ENCODE results near the gene IFITM2.
"Not testable (repeated sequence)": the region's sequence is repeated elsewhere in the genome, so short reads cannot be mapped to it uniquely, and the experiment has no call there.

Gene IFITM2

DNA sequence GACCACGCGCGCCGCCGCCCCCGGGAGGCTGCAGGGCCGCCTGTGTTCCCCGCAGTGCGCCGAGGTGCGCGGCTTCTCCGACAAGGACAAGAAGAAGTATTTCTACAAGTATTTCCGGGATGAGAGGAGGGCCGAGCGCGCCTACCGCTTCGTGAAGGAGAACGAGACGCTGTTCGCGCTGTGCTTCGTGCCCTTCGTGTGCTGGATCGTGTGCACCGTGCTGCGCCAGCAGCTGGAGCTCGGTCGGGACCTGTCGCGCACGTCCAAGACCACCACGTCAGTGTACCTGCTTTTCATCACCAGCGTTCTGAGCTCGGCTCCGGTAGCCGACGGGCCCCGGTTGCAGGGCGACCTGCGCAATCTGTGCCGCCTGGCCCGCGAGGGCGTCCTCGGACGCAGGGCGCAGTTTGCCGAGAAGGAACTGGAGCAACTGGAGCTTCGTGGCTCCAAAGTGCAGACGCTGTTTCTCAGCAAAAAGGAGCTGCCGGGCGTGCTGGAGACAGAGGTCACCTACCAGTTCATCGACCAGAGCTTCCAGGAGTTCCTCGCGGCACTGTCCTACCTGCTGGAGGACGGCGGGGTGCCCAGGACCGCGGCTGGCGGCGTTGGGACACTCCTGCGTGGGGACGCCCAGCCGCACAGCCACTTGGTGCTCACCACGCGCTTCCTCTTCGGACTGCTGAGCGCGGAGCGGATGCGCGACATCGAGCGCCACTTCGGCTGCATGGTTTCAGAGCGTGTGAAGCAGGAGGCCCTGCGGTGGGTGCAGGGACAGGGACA is 26.7 kb upstream of the IFITM2 start:
- intact Hi-C loops (cut with DNase I), result no loop called here
- peak in 4 of 10 donors; percentile 8 to 79 (median 44) for DNase-seq

- peak in 2 of 10 donors; percentile 25 to 77 for DNase-seq
Measured at GRCh38 chr11:281486-282161, 26.0 kb upstream of the IFITM2 start.

DNA sequence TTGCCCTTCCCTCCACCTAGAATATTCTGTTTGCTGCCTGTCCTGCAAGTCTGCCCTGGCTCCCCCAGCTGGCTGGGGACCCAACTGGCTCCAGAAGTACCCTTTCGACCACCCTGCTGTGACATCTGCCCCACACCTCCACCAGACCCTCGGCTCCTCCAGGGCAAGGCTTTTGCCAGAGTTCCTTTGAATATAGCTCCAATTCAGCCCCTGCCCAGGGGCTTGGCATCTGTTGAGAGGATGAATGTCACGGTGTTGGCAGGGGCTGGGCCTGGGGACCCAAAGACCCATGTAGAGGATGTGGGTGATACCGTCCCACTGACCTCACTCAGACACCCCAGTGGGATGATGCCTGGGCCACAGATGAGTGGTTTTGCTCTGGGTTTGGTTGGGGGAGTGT is 25.4 kb upstream of the IFITM2 start:
- intact Hi-C loops (cut with DNase I), result no loop called here
- DNase-seq, result peak in 3 of 10 donors; percentile 1 to 43 (median 42)

More at GRCh38 chr11:281486-282161, 26.0 kb upstream of the IFITM2 start:
- intact Hi-C loops (cut with DNase I), result no loop called here

DNA sequence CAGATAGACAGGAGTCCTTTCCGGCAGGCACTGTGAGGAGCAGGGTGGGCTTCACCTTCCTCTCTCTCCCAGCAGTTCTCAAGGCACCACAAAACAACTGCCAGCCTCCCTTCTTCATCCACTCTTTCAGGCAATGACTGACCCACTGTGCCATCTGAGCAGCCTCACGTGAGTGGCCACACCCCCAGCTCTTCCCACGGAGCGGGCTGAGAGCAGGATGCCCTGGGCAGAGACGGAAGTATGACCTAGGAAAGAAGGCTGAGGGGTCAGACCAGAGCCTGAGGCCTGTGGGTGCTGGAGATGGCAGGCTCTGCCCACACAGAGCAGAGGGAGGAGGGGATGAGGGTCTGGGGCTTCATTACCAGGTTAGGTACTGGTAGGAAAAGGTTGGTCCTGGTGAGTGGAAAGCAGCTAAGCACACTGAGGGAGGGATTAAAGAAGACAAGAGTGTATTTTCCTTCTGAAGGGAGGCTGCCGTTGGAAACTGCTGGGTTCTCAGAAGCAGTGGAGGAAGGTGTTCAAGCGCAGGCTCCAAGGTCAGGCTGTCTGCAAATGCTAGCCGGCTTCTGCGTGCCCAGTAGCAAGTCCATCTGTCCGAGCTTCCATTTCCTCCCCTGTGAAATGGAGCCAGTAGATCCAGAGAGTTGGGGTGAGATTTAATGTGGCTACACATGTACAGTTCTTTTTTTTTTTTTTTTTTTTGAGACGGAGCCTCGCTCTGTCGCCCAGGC is 24.8 kb upstream of the IFITM2 start:
- DNase-seq, result peak in 3 of 10 donors; percentile 1 to 49 (median 40)
- intact Hi-C loops (cut with DNase I), result no loop called here

GRCh38 chr11:283405-284104 is 24.1 kb upstream of the IFITM2 start:
- peak in 2 of 10 donors; percentile 27 to 47 for DNase-seq
- intact Hi-C loops (cut with DNase I), result no loop called here

DNA sequence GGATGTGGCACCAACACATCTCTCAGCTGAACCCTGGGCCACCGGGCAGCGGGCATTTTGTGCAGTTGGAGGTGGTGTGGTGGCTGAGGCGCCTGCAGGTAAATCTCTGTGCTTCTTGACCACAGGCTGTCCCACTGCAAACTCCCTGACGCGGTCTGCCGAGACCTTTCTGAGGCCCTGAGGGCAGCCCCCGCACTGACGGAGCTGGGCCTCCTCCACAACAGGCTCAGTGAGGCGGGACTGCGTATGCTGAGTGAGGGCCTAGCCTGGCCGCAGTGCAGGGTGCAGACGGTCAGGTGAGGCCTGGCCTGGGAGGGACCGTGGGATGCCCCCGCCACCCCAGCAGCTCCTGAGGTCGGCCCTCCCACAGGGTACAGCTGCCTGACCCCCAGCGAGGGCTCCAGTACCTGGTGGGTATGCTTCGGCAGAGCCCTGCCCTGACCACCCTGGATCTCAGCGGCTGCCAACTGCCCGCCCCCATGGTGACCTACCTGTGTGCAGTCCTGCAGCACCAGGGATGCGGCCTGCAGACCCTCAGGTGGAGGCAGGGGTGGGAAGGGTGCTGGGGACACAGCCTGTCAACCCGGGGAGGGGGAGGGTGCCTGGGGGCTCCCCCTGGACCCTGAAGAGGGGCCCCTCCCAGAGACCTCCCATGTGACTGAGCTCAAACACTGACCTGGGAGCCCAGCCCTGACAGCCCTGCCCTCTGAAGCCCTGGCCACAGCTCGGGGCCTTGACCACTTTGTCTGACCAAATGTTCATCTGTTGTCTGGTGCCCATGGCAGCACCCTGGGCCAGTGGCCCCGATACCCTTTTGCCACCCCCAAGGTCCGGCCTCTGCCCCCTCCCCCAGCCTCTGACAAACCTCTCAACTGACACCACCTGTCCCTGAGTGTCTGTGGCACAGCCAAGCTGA is 23.3 kb upstream of the IFITM2 start:
- intact Hi-C loops (cut with DNase I), result no loop called here
- peak in 6 of 10 donors; percentile 4 to 80 (median 40) for DNase-seq

DNA sequence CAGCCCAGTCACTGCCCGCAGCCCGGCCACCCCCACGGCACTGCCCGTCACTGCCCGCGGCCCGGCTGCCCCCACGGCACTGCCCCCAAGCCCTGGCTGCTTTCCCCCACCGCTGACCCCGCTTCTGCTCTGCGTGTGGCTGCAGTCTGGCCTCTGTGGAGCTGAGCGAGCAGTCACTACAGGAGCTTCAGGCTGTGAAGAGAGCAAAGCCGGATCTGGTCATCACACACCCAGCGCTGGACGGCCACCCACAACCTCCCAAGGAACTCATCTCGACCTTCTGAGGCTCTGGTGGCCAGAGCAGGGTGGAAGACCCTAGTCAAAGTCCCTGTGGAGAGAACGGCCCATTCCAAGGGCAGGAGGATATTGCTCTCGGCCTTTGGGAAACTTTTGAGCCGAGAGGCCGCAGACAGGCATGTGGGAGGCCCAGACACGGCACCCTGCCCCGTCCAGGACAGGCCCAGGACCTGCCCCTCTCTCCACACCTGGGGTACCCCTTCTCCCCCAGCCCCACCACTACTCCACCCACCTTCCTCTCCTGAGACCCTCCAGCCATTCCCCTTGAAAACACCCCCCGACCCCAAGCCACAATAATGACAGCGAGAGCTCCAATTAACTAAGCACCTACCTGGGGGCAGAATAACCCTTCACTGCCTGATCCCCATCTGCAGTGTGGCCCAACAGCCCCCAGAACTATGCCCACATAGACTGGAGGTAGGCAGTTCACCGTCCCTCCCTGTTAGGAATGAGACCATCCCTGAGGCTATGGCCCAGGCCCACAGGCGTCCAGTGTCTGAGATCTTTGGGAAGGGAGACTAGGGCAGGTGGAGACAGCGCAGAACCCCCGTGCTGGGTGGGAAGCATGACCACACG is 22.4 kb upstream of the IFITM2 start:
- intact Hi-C loops (cut with DNase I), result no loop called here
- DNase-seq, result peak in 4 of 10 donors; percentile 5 to 76 (median 29)

DNA sequence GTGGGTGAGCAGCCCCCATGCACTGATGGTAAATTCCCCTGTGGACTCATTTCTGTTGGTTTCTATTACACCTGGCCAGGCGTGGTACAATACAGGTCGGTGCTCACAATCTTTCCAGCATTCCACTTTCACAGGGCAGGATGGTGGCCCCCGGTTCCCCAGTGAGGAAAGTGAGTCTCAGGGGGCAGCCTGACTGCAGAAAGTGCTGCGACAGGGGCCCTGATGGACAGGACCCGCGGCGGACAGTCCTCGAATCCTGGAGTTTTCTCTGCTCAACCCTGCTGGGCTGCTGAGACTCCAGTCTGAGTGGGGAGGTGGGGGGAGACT is 21.8 kb upstream of the IFITM2 start:
- DNase-seq, result peak in 2 of 10 donors; percentile 30 to 57
- intact Hi-C loops (cut with DNase I), result no loop called here

GRCh38 chr11:286977-287820 is 20.4 kb upstream of the IFITM2 start:
- intact Hi-C loops (cut with DNase I), result not testable (repeated sequence)
- peak in 5 of 10 donors; percentile 2 to 81 (median 43) for DNase-seq

GRCh38 chr11:287821-288477 is 19.7 kb upstream of the IFITM2 start:
- DNase-seq, result peak in 5 of 10 donors; percentile 6 to 82 (median 50)
- intact Hi-C loops (cut with DNase I), result no loop called here

- DNase-seq, result peak in 5 of 10 donors; percentile 26 to 88 (median 63)
- intact Hi-C loops (cut with DNase I), result no loop called here
Measured at GRCh38 chr11:288478-289397, 18.9 kb upstream of the IFITM2 start, which contains the start of gene PGGHG. Gene PGGHG (plus strand): TSS chr11:289126. CDS start chr11:289817, 691 bp downstream.

DNA sequence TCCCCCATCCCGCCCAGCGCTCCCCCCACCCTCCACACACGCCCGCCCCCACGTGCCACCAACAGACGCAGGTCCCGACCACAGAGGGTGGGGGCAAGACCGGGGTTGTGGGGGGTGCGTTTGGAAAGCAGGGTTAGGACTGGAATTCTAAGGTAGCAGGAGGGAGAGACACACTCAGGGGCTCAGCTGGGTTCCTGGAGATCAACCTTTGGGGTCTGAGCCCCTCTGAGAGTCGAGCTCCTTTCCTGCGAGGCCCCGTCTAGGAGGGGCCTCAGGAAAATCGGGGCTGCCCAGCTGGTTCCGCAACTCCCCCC is 18.3 kb upstream of the IFITM2 start:
- peak in 2 of 10 donors; percentile 2 to 29 for DNase-seq
- intact Hi-C loops (cut with DNase I), result no loop called here

- intact Hi-C loops (cut with DNase I), result no loop called here
- DNase-seq, result peak in 4 of 10 donors; percentile 17 to 78 (median 69)
Measured at GRCh38 chr11:289712-290620, 17.6 kb upstream of the IFITM2 start.

DNA sequence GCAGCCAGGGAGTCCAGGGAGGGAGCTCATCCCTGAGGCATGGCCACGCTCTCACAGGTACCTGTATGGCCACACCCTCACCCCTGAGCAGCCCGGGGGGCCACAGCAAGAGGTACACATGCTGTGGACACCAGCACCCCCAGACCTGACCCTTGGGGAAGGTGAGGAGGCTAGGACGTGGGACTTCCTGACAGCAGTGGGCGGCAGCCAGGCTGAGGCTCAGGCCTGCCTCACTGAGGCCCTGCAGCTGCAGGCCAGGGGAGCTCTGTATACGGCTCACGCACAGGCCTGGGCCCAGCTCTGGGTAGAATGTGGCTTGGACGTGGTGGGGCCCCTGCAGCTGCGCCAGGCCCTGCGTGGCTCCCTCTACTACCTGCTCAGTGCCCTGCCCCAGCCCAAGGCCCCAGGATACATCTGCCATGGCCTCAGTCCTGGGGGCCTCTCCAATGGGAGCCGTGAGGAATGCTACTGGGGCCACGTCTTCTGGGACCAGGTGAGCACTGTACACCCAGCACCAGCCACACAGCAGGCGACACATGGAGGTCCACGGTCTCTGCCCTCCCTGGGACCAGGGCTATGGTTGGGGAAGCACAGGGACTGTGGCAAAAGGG is 16.9 kb upstream of the IFITM2 start:
- peak in 4 of 10 donors; percentile 13 to 66 (median 45) for DNase-seq
- intact Hi-C loops (cut with DNase I), result no loop called here
